HL-60 (cell line): ENCODE data around the gene TARS2.

ENCODE experiments used
- DNase-seq, 2 experiments: peaks; one replicate each; pipeline ENCODE4 v3.0.0-alpha.2; 2010 to 2020; ENCODE audit warnings: low read depth in 1 of 2, low spot score in 1 of 2
- H3K27ac ChIP-seq: fragments of 250-450 bp; sonication (Bioruptor Pico); replicated peaks from 2 replicates; pipeline ENCODE4 v1.5.1; 2020; ENCODE audit warnings: mild to moderate bottlenecking, moderate library complexity
- H3K27me3 ChIP-seq: fragments of 250-450 bp; sonication (Bioruptor Pico); 2 replicates; pipeline ENCODE4 v1.5.1; 2021; ENCODE audit warnings: mild to moderate bottlenecking, moderate library complexity; ENCODE audit not compliant: insufficient read depth, poor library complexity, severe bottlenecking
- H3K4me3 ChIP-seq: replicated peaks from 2 replicates; pipeline ENCODE4 v1.5.1; 2011; ENCODE audit warnings: mild to moderate bottlenecking, control low read depth, low read length; ENCODE audit not compliant: insufficient read depth
- CTCF ChIP-seq: IDR thresholded peaks from one replicate; pipeline ENCODE4 v1.5.1; 2011; ENCODE audit warnings: low read length, control low read depth, inconsistent platforms; ENCODE audit not compliant: insufficient read depth
- GABPA ChIP-seq: IDR thresholded peaks from 2 replicates; pipeline ENCODE4 v1.6.1; 2012; ENCODE audit warnings: low read depth
- POLR2AphosphoS5 ChIP-seq: IDR thresholded peaks from 2 replicates; pipeline ENCODE4 v1.6.1; 2012; ENCODE audit warnings: low read depth
- REST ChIP-seq: IDR thresholded peaks from 2 replicates; pipeline ENCODE4 v1.6.1; 2012; ENCODE audit warnings: low read depth; ENCODE audit not compliant: insufficient replicate concordance
- SPI1 ChIP-seq: IDR thresholded peaks from 2 replicates; pipeline ENCODE4 v1.6.1; 2012; ENCODE audit warnings: low read depth, mild to moderate bottlenecking, borderline replicate concordance

TARS2 gene

GRCh38 chr1:150493175-150493574, 6.0 kb downstream of the TARS2 start:
- H3K27ac ChIP-seq = no peak overlapping the region
- TF ChIP-seq POLR2AphosphoS5 = no peak
- TF ChIP-seq CTCF = no peak
- no peak for TF ChIP-seq GABPA
- no peaks in the 10 kb centered on the region for H3K27me3 ChIP-seq
- DNase-seq = no peak
- no peak overlapping the region for H3K4me3 ChIP-seq

GRCh38 chr1:150498342-150498741, 11.1 kb downstream of the TARS2 start:
- Histone ChIP-seq H3K27ac (no peak overlapping the region), H3K27me3 (no peaks in the 10 kb centered on the region), H3K4me3 (no peak overlapping the region)
- no peak for DNase-seq
- TF ChIP-seq REST = no peak
- TF ChIP-seq POLR2AphosphoS5 = no peak
- no peak for TF ChIP-seq GABPA
- TF ChIP-seq SPI1 = no peak
- no peak for TF ChIP-seq CTCF

- H3K4me3 ChIP-seq = no peak overlapping the region
- no peaks in the 10 kb centered on the region for H3K27me3 ChIP-seq
- H3K27ac ChIP-seq = no peak overlapping the region
- TF ChIP-seq CTCF (no peak), GABPA (no peak), POLR2AphosphoS5 (no peak), REST (no peak), SPI1 (no peak)
- no peak for DNase-seq
Measured at GRCh38 chr1:150505431-150505830, 18.2 kb downstream of the TARS2 start.
